Upper lobe of left lung (tissue), 6 donors: ENCODE data around the gene CYTH3. TPM values are rescaled to one million over a fixed set of nuclear protein-coding genes. Genes with fewer than 3 reads are reported as not detected.
"Not testable (repeated sequence)": the region's sequence is repeated elsewhere in the genome, so short reads cannot be mapped to it uniquely, and the experiment has no call there.

Experiments used
- ATAC-seq, 2 donors: fragments of 200-7000 bp; cut with Tn5 transposase; one replicate each; pipeline ENCODE4 v1.9.1; 2022; ENCODE audit warnings: mild to moderate bottlenecking in 2 of 2, moderate library complexity in 2 of 2; ENCODE audit not compliant: low FRiP score in 2 of 2
- DNase-seq, 2 donors: peaks; one replicate each; pipeline ENCODE4 v3.0.0-alpha.2; 2019 to 2020
- H3K27ac ChIP-seq, 4 donors: fragments of 200-600 bp; sonication (generic); one replicate each; pipeline ENCODE4 v1.5.1; 2016 to 2019
- H3K27me3 ChIP-seq, 4 donors: fragments of 200-600 bp; sonication (generic); one replicate each; pipeline ENCODE4 v1.5.1; 2017 to 2019
- H3K36me3 ChIP-seq, 4 donors: fragments of 200-600 bp; sonication (generic); one replicate each; pipeline ENCODE4 v1.5.1; 2016 to 2019
- H3K4me1 ChIP-seq, 4 donors: fragments of 200-600 bp; sonication (generic); one replicate each; pipeline ENCODE4 v1.5.1; 2018 to 2019
- H3K4me3 ChIP-seq, 4 donors: fragments of 200-600 bp; sonication (generic); one replicate each; pipeline ENCODE4 v1.5.1; 2017 to 2019; ENCODE audit warnings: mild to moderate bottlenecking in 2 of 4, moderate library complexity in 1 of 4
- H3K9me3 ChIP-seq, 4 donors: fragments of 200-600 bp; sonication (generic); one replicate each; pipeline ENCODE4 v1.5.1; 2018 to 2019
- CTCF ChIP-seq, 6 experiments: fragments of 450-650 bp in 4 of 6; fragments of 200-600 bp in 2 of 6; sonication (generic) in 2 of 6; IDR thresholded peaks; one replicate each; pipeline ENCODE4 v1.5.1; 2016 to 2019; ENCODE audit warnings: antibody characterized with exemption in 6 of 6
- EP300 ChIP-seq, 4 donors: sonication (generic); formaldehyde crosslinking; IDR thresholded peaks; one replicate each; pipeline ENCODE4 v1.5.1; 2017; ENCODE audit warnings: antibody characterized with exemption in 4 of 4, control low read depth in 2 of 4
- POLR2A ChIP-seq, 4 donors: fragments of 450-650 bp; IDR thresholded peaks; one replicate each; pipeline ENCODE4 v1.5.1; 2016 to 2017; ENCODE audit warnings: antibody characterized with exemption in 4 of 4, mild to moderate bottlenecking in 2 of 4
- POLR2AphosphoS5 ChIP-seq, 2 donors: sonication (generic); formaldehyde crosslinking; IDR thresholded peaks; one replicate each; pipeline ENCODE4 v1.5.1; 2017; ENCODE audit warnings: antibody characterized with exemption in 2 of 2
- WGBS, 2 donors: methylation state at CpG; one replicate each; pipeline ENCODE4 v1.1.5; 2017 to 2018; 5-methylcytosine and 5-hydroxymethylcytosine counted together
- total RNA-seq, 6 donors: library from RNA; depleted of rRNA in 4 of 6; stranded (reverse); fragments of >200 nt in 4 of 6; gene quantifications; one replicate each; pipeline versions ENCODE4 v1.1.0 to v1.2.1, GENCODE V29; 2016 to 2021
- donor health status: DM: no; HTN: no; CAD: no; lungs with moderate emphysema.
- donor health status: DM: no; HTN: yes; CAD: no; lungs with severe emphysema.

The CYTH3 gene
- total RNA-seq, 6 donors from 2014 or later = 24.2 to 76.5 (median 32.9) TPM

- Histone ChIP-seq H3K27me3 (no peaks in the 10 kb centered on the region), H3K9me3 (no peaks in the 10 kb centered on the region), H3K36me3 (no peaks in the 10 kb centered on the region), H3K4me3 (no peak overlapping the region), H3K4me1 (no peaks in the 10 kb centered on the region), H3K27ac (no peak overlapping the region)
- ATAC-seq = no peak
- TF ChIP-seq POLR2AphosphoS5 (IDR thresholded peaks at IDR 0.05) (no peak), EP300 (IDR thresholded peaks at IDR 0.05) (no peak), POLR2A (IDR thresholded peaks at IDR 0.05) (no peak), CTCF (IDR thresholded peaks at IDR 0.05) (no peak)
- no peak for DNase-seq
- WGBS, 2 donors = 79 to 86% methylated on average over 10 of the region's 10 CpGs
These were observed 38.0 kb upstream of the CYTH3 start for GRCh38 chr7:6310271-6310993.

GRCh38 chr7:6307762-6308161 lies 35.3 kb upstream of the CYTH3 start:
- WGBS, 2 donors = 58 to 60% methylated on average over 5 of the region's 5 CpGs

GRCh38 chr7:6306471-6306870 lies 34.0 kb upstream of the CYTH3 start:
- no peaks in the 10 kb centered on the region for H3K4me1 ChIP-seq
- no peak overlapping the region for H3K27ac ChIP-seq
- H3K4me3 ChIP-seq = no peak overlapping the region
- no peaks in the 10 kb centered on the region for H3K27me3 ChIP-seq
- no peaks in the 10 kb centered on the region for H3K36me3 ChIP-seq
- no peak for ATAC-seq
- no peak for TF ChIP-seq CTCF (IDR thresholded peaks at IDR 0.05)
- TF ChIP-seq POLR2A (IDR thresholded peaks at IDR 0.05) = no peak
- no peak for TF ChIP-seq POLR2AphosphoS5 (IDR thresholded peaks at IDR 0.05)
- TF ChIP-seq EP300 (IDR thresholded peaks at IDR 0.05) = no peak
- WGBS, 2 donors = 77 to 87% methylated on average over 3 of the region's 3 CpGs
- no peaks in the 10 kb centered on the region for H3K9me3 ChIP-seq
- no peak for DNase-seq

More at GRCh38 chr7:6307762-6308161, 35.3 kb upstream of the CYTH3 start:
- Histone ChIP-seq H3K27ac (no peak overlapping the region), H3K9me3 (no peaks in the 10 kb centered on the region), H3K4me3 (no peak overlapping the region), H3K27me3 (no peaks in the 10 kb centered on the region), H3K36me3 (no peaks in the 10 kb centered on the region), H3K4me1 (no peaks in the 10 kb centered on the region)
- no peak for DNase-seq
- ATAC-seq = no peak
- no peak for TF ChIP-seq EP300 (IDR thresholded peaks at IDR 0.05)
- TF ChIP-seq CTCF (IDR thresholded peaks at IDR 0.05) = no peak
- no peak for TF ChIP-seq POLR2A (IDR thresholded peaks at IDR 0.05)
- no peak for TF ChIP-seq POLR2AphosphoS5 (IDR thresholded peaks at IDR 0.05)

- H3K4me3 ChIP-seq = no peak overlapping the region
- DNase-seq = no peak
These were observed 32.9 kb upstream of the CYTH3 start for GRCh38 chr7:6305330-6305729.

GRCh38 chr7:6301446-6301845 lies 29.0 kb upstream of the CYTH3 start:
- not testable (repeated sequence) for H3K27ac ChIP-seq

More at GRCh38 chr7:6305330-6305729, 32.9 kb upstream of the CYTH3 start:
- Histone ChIP-seq H3K9me3 (no peaks in the 10 kb centered on the region), H3K4me1 (no peaks in the 10 kb centered on the region), H3K27ac (no peak overlapping the region), H3K36me3 (no peaks in the 10 kb centered on the region), H3K27me3 (no peaks in the 10 kb centered on the region)
- TF ChIP-seq EP300 (IDR thresholded peaks at IDR 0.05) (no peak), CTCF (IDR thresholded peaks at IDR 0.05) (no peak), POLR2AphosphoS5 (IDR thresholded peaks at IDR 0.05) (no peak), POLR2A (IDR thresholded peaks at IDR 0.05) (no peak)
- ATAC-seq = no peak
- 41 to 53% methylated on average over 2 of the region's 2 CpGs for WGBS, 2 donors

More at GRCh38 chr7:6301446-6301845, 29.0 kb upstream of the CYTH3 start:
- 89 to 92% methylated on average over 4 of the region's 4 CpGs for WGBS, 2 donors
- H3K4me1 ChIP-seq, H3K27me3 ChIP-seq, H3K9me3 ChIP-seq, ATAC-seq, H3K36me3 ChIP-seq, H3K4me3 ChIP-seq, DNase-seq: not testable (repeated sequence)
